Stimulated activated naive CD8-positive, alpha-beta T cell treated with anti-CD3 and anti-CD28 coated beads, Interleukin-15, Interleukin-2, amounts not matched to agents 100 U/mL and 50 U/mL, for 24 hours (primary cell): ENCODE data around the gene SYDE2.

Experiments used
- ATAC-seq: fragments of 150-1000 bp; cut with Tn5 transposase; one replicate; pipeline ENCODE4 v1.10.0; 2021
- DNase-seq: peaks from one replicate; pipeline ENCODE4 v3.0.0; 2021

SYDE2 gene

DNA sequence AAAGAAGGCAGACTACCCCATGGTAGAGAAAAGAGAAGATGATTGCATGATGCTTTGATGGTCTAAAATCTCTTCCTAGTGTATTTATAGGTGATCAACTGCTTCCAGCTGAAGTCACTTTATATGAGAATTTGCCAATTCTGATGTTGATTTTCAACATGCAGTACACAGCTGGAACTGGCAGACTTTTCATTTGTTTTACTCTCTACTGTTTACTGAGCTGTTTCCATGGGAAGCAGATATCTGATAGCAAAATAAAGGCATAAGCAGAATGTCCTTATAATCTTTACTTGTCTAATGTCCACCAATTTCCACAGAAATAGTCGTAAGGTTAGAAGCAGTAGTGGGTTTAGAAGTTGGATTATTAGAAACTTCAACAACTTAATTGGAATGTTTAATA, 74.9 kb downstream of the SYDE2 start:
- DNase-seq (no peak), ATAC-seq (no peak)

DNA sequence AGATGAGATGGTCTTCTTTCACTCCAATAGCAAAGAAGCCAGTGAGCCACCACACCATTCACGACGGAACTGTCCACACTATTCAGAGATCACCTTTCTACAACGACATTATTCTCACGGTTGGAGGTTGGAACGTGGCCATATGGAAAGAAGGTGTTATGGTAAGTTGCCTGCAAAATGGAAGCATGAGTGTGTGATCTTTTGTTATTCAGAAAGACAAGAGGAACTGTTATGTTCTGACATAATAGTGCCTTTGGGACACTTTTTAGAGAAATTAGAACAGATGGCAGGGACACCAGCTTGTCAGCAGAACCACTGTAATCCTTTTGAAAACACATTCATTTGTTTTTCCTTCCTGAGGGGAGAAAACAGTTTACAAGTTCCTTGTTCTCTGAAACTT, 76.7 kb downstream of the SYDE2 start:
- ATAC-seq (no peak), DNase-seq (no peak)

DNA sequence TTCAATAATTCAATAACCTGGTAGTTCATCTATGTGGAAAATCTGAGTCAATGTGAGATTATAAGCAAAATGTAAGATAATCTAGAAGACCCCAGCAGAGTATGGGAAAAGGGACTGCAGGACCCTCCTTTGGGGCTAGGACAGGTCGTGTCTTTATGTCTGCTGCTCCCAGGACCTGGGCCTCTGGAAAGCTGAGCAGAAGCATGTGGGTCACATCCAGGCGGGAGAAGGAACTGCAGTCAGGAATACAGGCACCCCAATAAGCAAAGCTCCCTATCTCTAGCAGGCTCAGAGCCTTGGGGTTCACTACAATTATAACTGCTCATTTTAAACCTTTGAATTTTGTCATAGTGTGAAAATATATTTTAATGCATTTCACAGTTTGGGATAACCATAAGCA, 78.6 kb downstream of the SYDE2 start:
- DNase-seq = no peak
- no peak for ATAC-seq

DNA sequence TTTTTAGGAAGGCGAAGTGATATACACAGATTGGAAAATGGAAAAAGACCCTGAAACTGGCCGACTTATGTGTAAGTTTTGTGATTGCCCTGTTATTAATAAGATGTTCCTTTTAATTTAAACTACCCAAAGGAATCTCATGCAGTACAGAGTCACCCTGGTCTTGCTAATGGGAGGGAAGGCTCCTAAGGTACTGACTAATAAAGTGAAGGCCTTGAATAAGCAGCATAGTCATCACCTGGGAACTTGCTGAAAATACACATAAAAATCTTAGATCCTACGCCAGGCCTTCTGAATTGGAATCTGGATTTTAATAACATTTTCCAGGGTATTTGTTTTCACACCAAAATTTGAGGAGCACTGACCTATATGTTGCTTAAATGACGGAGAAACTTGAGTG, 79.1 kb downstream of the SYDE2 start:
- DNase-seq = no peak
- no peak for ATAC-seq

DNA sequence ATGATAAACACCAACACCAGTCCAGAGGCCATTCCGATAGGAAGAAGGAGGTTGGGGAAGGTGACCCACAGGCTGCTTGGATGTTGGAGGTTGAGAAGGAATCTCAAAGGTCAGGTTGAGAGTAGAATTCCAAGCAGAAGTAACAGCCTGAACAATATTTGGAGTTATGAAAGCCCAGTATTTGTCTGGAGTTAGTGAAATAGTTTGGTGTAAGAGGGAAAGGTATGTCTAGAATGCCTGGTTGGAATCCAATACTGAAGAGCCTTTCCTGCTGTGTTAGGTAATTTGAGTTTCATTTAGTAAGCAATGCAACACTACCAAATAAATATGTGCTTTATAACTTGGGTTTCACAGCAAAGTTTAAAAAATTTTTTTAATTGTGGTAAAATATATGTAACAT, 82.1 kb downstream of the SYDE2 start:
- DNase-seq = no peak
- no peak for ATAC-seq

DNA sequence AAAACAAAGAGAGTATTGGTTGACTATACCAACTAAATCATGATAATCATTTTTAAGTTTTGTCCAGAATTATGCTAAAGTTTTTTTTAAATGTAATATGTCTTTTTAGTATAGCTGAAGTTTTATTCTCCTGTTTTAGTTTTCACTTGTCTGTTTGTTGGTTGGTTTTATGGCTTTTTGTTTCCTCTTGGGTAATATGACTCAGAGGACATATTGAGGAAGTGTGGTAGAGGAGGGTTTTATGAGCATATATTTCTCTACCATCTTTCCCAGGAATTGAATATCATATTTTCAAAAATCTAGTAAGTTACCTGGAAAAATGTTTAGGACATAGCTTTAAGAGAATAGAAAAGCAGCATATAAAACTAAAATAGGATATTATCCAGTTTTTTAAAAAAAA, 84.0 kb downstream of the SYDE2 start:
- DNase-seq = no peak

DNA sequence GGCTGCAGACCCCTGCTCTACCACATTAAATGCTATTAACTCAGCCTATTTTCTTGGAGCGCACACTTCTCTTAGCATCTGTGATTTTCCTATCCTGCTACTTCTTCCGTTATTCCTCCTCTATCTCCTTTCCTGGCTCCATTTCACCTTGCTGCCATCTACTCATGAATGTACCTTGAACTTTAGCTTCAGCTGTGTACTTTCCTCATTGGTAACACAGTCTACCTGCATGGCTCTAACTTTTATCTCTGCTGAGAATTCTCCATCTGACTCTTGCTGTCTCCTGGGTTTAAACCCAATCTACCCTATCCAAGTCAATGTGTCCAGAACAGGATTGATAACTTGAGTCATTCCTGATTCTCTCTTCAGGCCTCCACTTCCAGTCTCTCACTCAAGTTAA, 84.9 kb downstream of the SYDE2 start:
- no peak for ATAC-seq
- DNase-seq = no peak

More for the DNA sequence above, 84.0 kb downstream of the SYDE2 start:
- no peak for ATAC-seq

DNA sequence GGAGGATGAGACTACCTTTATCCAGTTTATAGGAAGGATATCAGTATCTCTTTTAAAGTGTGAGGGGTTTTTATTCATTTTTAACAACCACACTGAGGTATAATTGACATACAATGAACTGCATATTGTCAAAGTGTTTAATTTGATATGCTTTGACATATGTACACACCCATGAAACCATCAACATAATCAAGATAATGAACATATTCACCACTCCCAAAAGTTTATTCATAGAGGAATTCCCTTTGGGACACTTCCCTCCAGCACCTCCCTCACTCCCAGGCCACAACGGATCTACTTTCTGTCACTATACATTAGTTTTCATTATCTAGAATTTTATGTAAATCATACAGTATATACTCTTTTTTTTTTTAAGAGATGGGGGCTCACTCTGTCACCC, 89.1 kb downstream of the SYDE2 start:
- no peak for ATAC-seq
- no peak for DNase-seq

DNA sequence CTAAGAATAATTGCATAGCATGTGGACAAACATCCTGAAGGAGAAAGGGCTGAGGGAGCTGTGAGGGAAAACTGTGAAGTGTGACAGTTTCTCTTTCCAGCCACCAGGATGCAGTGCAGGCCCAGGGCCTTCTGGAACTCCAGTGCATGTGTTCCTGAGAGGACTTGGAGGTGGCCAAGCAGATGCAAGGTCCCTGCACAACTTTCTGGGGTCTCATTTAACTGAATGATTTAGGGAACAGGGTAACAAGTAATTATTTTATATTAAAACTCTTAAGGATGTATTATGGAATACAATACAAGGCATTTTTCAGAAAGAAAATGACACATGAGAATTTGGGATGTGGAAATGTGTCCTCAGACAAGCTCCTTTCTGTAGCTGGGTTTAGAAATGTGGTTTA, 91.3 kb downstream of the SYDE2 start:
- DNase-seq = peak; percentile 28
- peak; percentile 76 for ATAC-seq
